Measurements from ENCODE around the gene EFHC1.

EFHC1 gene

GRCh38 chr6:52517502-52518278, 97.5 kb downstream of the EFHC1 start:
- H3K4me1 ChIP-seq (ENCODE audit: control insufficient read depth, insufficient read depth, low read length) = peaks cover 49% of the 10 kb centered on the region
- H3K4me3 ChIP-seq (ENCODE audit: low read length in 2 of 2) = peak overlapping the region; percentile 39 to 57

DNA sequence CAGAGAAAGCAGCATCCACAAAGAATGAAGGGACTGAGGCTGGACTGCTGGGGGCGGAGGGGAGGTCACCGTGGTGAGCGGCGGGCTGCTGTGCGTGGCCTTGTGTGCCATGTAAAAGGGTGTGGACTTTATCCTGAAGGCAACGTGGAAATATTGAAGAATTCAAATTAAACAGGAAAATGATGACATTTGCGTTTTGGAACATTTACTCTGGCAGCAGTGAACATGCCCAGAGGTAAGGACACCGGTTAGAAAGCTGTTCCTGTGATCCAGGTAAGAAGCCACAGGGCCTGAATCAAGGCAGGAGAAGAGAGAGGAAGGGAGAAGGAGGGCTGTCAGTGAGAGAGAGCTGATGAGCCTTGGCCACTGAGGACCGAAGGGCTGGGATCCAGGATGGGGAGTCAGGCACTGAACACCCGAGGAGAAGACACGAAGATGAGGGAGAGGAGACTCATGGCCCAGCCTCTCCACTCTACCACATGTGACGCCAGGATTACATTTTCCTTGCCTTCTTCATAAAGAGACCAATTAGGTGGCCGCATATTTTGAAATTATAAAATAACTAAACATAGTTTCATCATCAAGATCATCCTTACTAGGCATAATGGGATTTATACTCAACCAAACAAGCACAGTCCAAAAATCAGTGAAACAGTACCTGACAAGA, 98.3 kb downstream of the EFHC1 start:
- H3K4me3 ChIP-seq (ENCODE audit: low read length in 2 of 2) = peak overlapping the region; percentile 39 to 57

More at GRCh38 chr6:52517502-52518278, 97.5 kb downstream of the EFHC1 start:
- Histone ChIP-seq H3K9ac (ENCODE audit: low read length in 2 of 2) (peak overlapping the region; percentile 60 to 76), H3K9me3 (ENCODE audit: control insufficient read depth in 2 of 2, low read length in 2 of 2) (no peaks in the 10 kb centered on the region), H3K27me3 (ENCODE audit: control insufficient read depth in 1 of 2, insufficient read depth in 2 of 2, low read length in 2 of 2) (no peaks in the 10 kb centered on the region), H3K27ac (ENCODE audit: low read length) (peak overlapping the region; percentile 98), H3K36me3 (ENCODE audit: control insufficient read depth in 2 of 2, insufficient read depth in 2 of 2, low read length in 2 of 2) (peaks cover 4 to 12% of the 10 kb centered on the region in 2 donors)

DNA sequence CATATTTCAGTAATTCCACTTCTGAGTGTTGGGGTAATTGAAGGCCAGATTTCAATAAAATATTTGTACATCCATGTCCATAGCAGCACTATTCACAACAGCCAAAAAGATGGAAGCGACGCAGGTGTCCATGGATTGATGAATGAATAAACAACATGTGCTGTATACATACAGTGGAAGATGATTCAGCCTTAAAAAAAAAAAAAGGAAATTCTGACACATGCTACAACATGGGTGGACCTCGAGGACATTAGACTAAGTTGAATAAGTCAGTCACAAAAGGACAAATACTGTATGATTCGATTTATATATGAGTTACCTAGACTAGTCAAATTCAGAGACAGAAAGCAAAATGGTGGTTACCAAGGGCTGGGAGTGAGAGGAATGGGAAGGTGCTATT, 99.5 kb downstream of the EFHC1 start:
- H3K27me3 ChIP-seq (ENCODE audit: control insufficient read depth in 1 of 2, insufficient read depth in 2 of 2, low read length in 2 of 2) = no peaks in the 10 kb centered on the region
- no peak overlapping the region for H3K9ac ChIP-seq (ENCODE audit: low read length in 2 of 2)
- no peaks in the 10 kb centered on the region for H3K9me3 ChIP-seq (ENCODE audit: control insufficient read depth in 2 of 2, low read length in 2 of 2)
- peaks cover 38% of the 10 kb centered on the region for H3K4me1 ChIP-seq (ENCODE audit: control insufficient read depth, insufficient read depth, low read length)
- H3K27ac ChIP-seq (ENCODE audit: low read length) = no peak overlapping the region
- H3K36me3 ChIP-seq (ENCODE audit: control insufficient read depth in 2 of 2, insufficient read depth in 2 of 2, low read length in 2 of 2) = peaks cover 4 to 6% of the 10 kb centered on the region in 2 donors
- H3K4me3 ChIP-seq (ENCODE audit: low read length in 2 of 2) = no peak overlapping the region

More for the DNA sequence above, 98.3 kb downstream of the EFHC1 start:
- H3K4me1 ChIP-seq (ENCODE audit: control insufficient read depth, insufficient read depth, low read length) = peaks cover 43% of the 10 kb centered on the region
- no peaks in the 10 kb centered on the region for H3K9me3 ChIP-seq (ENCODE audit: control insufficient read depth in 2 of 2, low read length in 2 of 2)
- H3K27ac ChIP-seq (ENCODE audit: low read length) = peak overlapping the region; percentile 98
- H3K27me3 ChIP-seq (ENCODE audit: control insufficient read depth in 1 of 2, insufficient read depth in 2 of 2, low read length in 2 of 2) = no peaks in the 10 kb centered on the region
- H3K36me3 ChIP-seq (ENCODE audit: control insufficient read depth in 2 of 2, insufficient read depth in 2 of 2, low read length in 2 of 2) = peaks cover 4 to 10% of the 10 kb centered on the region in 2 donors
- peak overlapping the region; percentile 60 to 76 for H3K9ac ChIP-seq (ENCODE audit: low read length in 2 of 2)

DNA sequence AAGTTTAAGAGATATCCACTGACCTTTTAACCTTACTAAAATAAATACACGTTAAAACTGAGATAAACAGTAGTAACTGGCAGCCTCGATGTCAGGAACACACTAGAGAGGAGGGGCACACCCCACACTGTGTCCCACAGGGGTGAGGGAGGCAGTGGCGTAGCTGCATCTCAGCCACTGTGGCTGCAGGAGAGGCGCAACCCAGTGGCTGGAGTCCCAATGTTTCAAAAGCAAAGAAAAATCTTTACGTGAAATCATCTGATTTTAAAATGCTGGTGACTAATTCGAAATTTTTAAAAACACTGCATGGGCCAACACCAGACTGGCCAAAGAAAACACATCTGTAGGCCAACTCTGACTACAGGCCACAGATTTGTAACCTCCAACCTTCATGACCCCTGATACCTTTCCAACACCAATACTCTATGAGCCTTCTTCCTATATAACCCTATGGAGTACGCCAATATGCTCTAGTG, 102.0 kb downstream of the EFHC1 start:
- Histone ChIP-seq H3K4me1 (ENCODE audit: control insufficient read depth, insufficient read depth, low read length) (peaks cover 22% of the 10 kb centered on the region), H3K27ac (ENCODE audit: low read length) (peak overlapping the region; percentile 6), H3K36me3 (ENCODE audit: control insufficient read depth in 2 of 2, insufficient read depth in 2 of 2, low read length in 2 of 2) (no peaks in the 10 kb centered on the region), H3K9me3 (ENCODE audit: control insufficient read depth in 2 of 2, low read length in 2 of 2) (no peaks in the 10 kb centered on the region), H3K9ac (ENCODE audit: low read length in 2 of 2) (no peak overlapping the region), H3K4me3 (ENCODE audit: low read length in 2 of 2) (no peak overlapping the region), H3K27me3 (ENCODE audit: control insufficient read depth in 1 of 2, insufficient read depth in 2 of 2, low read length in 2 of 2) (no peaks in the 10 kb centered on the region)

DNA sequence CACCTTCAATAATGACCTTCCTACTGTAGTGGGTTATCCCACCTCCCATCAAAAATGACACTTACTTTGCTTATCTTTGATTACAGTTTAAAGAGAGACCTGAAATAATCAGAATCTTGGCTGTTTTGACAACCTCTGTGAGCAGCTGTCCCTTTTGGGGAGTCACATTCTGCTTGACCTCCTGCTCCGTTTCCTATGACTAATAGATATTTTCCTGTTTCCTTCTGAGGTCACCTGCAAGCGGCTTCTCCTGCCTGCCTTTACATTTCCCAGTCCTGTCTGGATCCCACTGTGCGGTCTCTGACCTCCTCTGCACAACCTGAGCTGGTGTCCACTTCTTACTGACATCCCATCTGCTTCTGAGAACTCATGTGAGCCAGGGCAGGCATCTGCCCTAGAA, 102.5 kb downstream of the EFHC1 start:
- Histone ChIP-seq H3K4me3 (ENCODE audit: low read length in 2 of 2) (no peak overlapping the region), H3K36me3 (ENCODE audit: control insufficient read depth in 2 of 2, insufficient read depth in 2 of 2, low read length in 2 of 2) (no peaks in the 10 kb centered on the region), H3K4me1 (ENCODE audit: control insufficient read depth, insufficient read depth, low read length) (peaks cover 17% of the 10 kb centered on the region), H3K9me3 (ENCODE audit: control insufficient read depth in 2 of 2, low read length in 2 of 2) (no peaks in the 10 kb centered on the region), H3K9ac (ENCODE audit: low read length in 2 of 2) (no peak overlapping the region), H3K27me3 (ENCODE audit: control insufficient read depth in 1 of 2, insufficient read depth in 2 of 2, low read length in 2 of 2) (no peaks in the 10 kb centered on the region), H3K27ac (ENCODE audit: low read length) (peak overlapping the region; percentile 6)

DNA sequence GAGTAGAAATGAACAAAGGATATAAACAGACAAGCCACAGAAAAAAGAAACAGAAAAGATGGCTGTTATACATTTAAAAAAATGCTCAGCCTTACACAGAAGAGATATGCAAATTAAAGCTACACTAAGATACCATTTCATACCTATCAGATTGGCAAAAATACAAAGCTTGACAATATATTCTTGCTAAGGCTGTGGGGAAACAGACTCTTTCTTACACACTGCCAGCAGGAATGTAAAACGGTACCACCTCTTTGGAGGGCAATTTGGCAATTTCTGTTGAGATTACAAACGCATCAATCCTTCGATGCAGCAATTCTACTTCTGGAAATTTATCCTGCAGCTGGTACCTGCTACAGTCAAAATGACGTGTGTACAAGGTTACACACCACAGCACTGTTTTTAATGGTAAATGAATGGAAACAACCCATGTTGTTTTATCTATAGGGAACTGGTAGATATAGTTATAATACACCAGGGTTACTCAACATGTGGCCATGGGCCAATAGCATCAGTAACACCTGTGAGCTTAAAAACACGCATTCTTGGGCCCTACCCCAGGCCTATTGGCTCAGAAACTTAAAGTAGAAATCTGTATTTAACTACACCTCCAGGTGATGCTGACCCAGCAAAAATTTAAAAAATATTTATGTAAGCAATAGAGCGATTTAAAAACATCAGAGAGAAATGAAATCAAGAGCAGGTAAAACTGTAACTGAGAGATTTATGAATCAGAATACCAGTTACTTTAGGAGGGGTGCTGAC, 103.4 kb downstream of the EFHC1 start:
- Histone ChIP-seq H3K9ac (ENCODE audit: low read length in 2 of 2) (no peak overlapping the region), H3K36me3 (ENCODE audit: control insufficient read depth in 2 of 2, insufficient read depth in 2 of 2, low read length in 2 of 2) (peaks cover 0 to 2% of the 10 kb centered on the region in 2 donors), H3K4me1 (ENCODE audit: control insufficient read depth, insufficient read depth, low read length) (peaks cover 9% of the 10 kb centered on the region), H3K27ac (ENCODE audit: low read length) (no peak overlapping the region), H3K4me3 (ENCODE audit: low read length in 2 of 2) (no peak overlapping the region), H3K9me3 (ENCODE audit: control insufficient read depth in 2 of 2, low read length in 2 of 2) (no peaks in the 10 kb centered on the region), H3K27me3 (ENCODE audit: control insufficient read depth in 1 of 2, insufficient read depth in 2 of 2, low read length in 2 of 2) (no peaks in the 10 kb centered on the region)

DNA sequence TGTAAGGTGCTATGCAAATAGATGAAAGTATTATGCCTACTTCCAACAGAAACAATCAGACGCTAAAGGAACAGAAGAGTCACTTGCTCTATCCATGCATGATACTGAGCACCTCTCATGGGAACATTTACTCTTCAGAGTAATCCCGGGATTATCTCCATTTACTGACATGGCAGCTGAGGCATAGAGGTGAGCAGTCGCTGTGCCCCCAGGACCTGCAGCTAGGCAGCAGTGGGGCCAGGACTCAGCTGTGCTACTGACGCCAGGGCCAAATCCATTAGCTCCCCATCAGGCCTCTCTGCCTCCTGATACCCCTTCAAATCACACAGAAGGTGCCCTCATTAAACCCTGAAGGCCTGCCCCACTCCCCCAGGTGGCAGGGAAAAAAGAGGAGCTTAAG, 104.8 kb downstream of the EFHC1 start:
- H3K4me3 ChIP-seq (ENCODE audit: low read length in 2 of 2) = no peak overlapping the region
- H3K36me3 ChIP-seq (ENCODE audit: control insufficient read depth in 2 of 2, insufficient read depth in 2 of 2, low read length in 2 of 2) = peaks cover 0 to 5% of the 10 kb centered on the region in 2 donors
- no peaks in the 10 kb centered on the region for H3K27me3 ChIP-seq (ENCODE audit: control insufficient read depth in 1 of 2, insufficient read depth in 2 of 2, low read length in 2 of 2)
- no peak overlapping the region for H3K27ac ChIP-seq (ENCODE audit: low read length)
- no peak overlapping the region for H3K9ac ChIP-seq (ENCODE audit: low read length in 2 of 2)
- no peaks in the 10 kb centered on the region for H3K9me3 ChIP-seq (ENCODE audit: control insufficient read depth in 2 of 2, low read length in 2 of 2)
- peaks cover 7% of the 10 kb centered on the region for H3K4me1 ChIP-seq (ENCODE audit: control insufficient read depth, insufficient read depth, low read length)

GRCh38 chr6:52526634-52527033, 106.5 kb downstream of the EFHC1 start:
- H3K4me1 ChIP-seq (ENCODE audit: control insufficient read depth, insufficient read depth, low read length) = peaks cover 7% of the 10 kb centered on the region
- no peaks in the 10 kb centered on the region for H3K9me3 ChIP-seq (ENCODE audit: control insufficient read depth in 2 of 2, low read length in 2 of 2)
- no peaks in the 10 kb centered on the region for H3K27me3 ChIP-seq (ENCODE audit: control insufficient read depth in 1 of 2, insufficient read depth in 2 of 2, low read length in 2 of 2)
- peaks cover 0 to 5% of the 10 kb centered on the region in 2 donors for H3K36me3 ChIP-seq (ENCODE audit: control insufficient read depth in 2 of 2, insufficient read depth in 2 of 2, low read length in 2 of 2)
- H3K27ac ChIP-seq (ENCODE audit: low read length) = no peak overlapping the region
- no peak overlapping the region for H3K4me3 ChIP-seq (ENCODE audit: low read length in 2 of 2)
- H3K9ac ChIP-seq (ENCODE audit: low read length in 2 of 2) = no peak overlapping the region

- no peak overlapping the region for H3K27ac ChIP-seq (ENCODE audit: low read length)
- peaks cover 0 to 5% of the 10 kb centered on the region in 2 donors for H3K36me3 ChIP-seq (ENCODE audit: control insufficient read depth in 2 of 2, insufficient read depth in 2 of 2, low read length in 2 of 2)
- peaks cover under 1% of the 10 kb centered on the region for H3K4me1 ChIP-seq (ENCODE audit: control insufficient read depth, insufficient read depth, low read length)
- H3K9ac ChIP-seq (ENCODE audit: low read length in 2 of 2) = no peak overlapping the region
- no peaks in the 10 kb centered on the region for H3K27me3 ChIP-seq (ENCODE audit: control insufficient read depth in 1 of 2, insufficient read depth in 2 of 2, low read length in 2 of 2)
- H3K9me3 ChIP-seq (ENCODE audit: control insufficient read depth in 2 of 2, low read length in 2 of 2) = no peaks in the 10 kb centered on the region
- no peak overlapping the region for H3K4me3 ChIP-seq (ENCODE audit: low read length in 2 of 2)
Observed at GRCh38 chr6:52527436-52527835, 107.3 kb downstream of the EFHC1 start.

DNA sequence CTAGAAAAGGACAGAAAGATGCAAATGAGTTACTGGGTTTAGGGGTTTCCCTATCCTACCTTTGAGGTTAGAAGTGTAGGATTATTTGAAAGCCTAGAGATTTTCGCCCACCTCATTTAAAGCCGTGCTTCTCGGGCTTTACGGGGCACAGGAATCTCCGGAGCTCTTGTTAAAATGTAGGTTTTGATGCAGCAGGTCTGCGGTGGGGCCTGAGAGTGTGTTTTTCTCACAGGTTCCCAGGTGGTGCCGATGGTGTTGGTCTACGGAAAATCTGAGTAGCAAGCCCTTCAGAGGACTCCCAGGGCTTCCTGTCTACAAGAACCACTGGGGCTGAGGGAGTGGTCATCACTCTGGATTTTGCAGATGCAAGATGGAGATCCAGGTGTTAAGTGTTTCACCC, 109.2 kb downstream of the EFHC1 start:
- Histone ChIP-seq H3K4me1 (ENCODE audit: control insufficient read depth, insufficient read depth, low read length) (no peaks in the 10 kb centered on the region), H3K4me3 (ENCODE audit: low read length in 2 of 2) (no peak overlapping the region), H3K36me3 (ENCODE audit: control insufficient read depth in 2 of 2, insufficient read depth in 2 of 2, low read length in 2 of 2) (peaks cover 2 to 7% of the 10 kb centered on the region in 2 donors), H3K9ac (ENCODE audit: low read length in 2 of 2) (no peak overlapping the region), H3K27ac (ENCODE audit: low read length) (no peak overlapping the region), H3K9me3 (ENCODE audit: control insufficient read depth in 2 of 2, low read length in 2 of 2) (no peaks in the 10 kb centered on the region), H3K27me3 (ENCODE audit: control insufficient read depth in 1 of 2, insufficient read depth in 2 of 2, low read length in 2 of 2) (no peaks in the 10 kb centered on the region)

Data from stomach smooth muscle (tissue), 2 donors.